HCT116 (cell line): ENCODE measurements around the gene OVOL2. TPM values are rescaled to one million over a fixed set of nuclear protein-coding genes. Genes with fewer than 3 reads are reported as not detected.

Source experiments
- ATAC-seq: fragments of 200-7000 bp; cut with Tn5 transposase; 2 replicates; pipeline ENCODE4 v1.9.1; 2020; ENCODE audit warnings: mild to moderate bottlenecking, moderate library complexity
- BruUV-seq: library from RNA; stranded (reverse); fragments of 400-500 nt; replicated peaks from 2 replicates; lab custom pipeline; 2021; lab: Mats Ljungman, UMichigan
- CTCF ChIA-PET: fragments of 300-600 bp; sonication (Branson Sonifier 250); formaldehyde crosslinking; loops from one replicate; lab custom pipeline; 2021; ENCODE audit warnings: antibody characterized with exemption; lab: Charles Lee
- POLR2A ChIA-PET: fragments of 300-600, 350-600 bp; sonication (Branson Sonifier 250); formaldehyde crosslinking; loops from one replicate; lab custom pipeline; 2021; ENCODE audit warnings: antibody characterized with exemption; lab: Charles Lee
- RAD21 ChIA-PET, 2 experiments: fragments of 300-600 bp; sonication (Branson Sonifier 250); formaldehyde crosslinking; loops; one replicate each; lab custom pipeline; 2023; ENCODE audit warnings: low total read pairs in 2 of 2; ENCODE audit not compliant: uncharacterized antibody in 2 of 2, unreplicated experiment in 2 of 2, low non-redundant PET in 1 of 2; lab: Charles Lee
- DNase-seq: peaks from one replicate; pipeline ENCODE4 v3.0.0-alpha.2; 2010; ENCODE audit warnings: low read depth, low spot score
- H2AFZ ChIP-seq: fragments of 200-600 bp; shearing (Covaris generic), sonication (generic); 2 replicates; pipeline ENCODE4 v1.6.1; 2017; ENCODE audit warnings: low read depth, mixed run types, mixed read lengths, antibody characterized with exemption, low read length; ENCODE audit not compliant: poor library complexity, severe bottlenecking
- H3K27ac ChIP-seq: 2 replicates; pipeline ENCODE4 v1.5.1; 2012; ENCODE audit warnings: low read depth, low read length
- H3K27me3 ChIP-seq: fragments of 200-600 bp; sonication (generic); 2 replicates; pipeline ENCODE4 v1.6.1; 2016; ENCODE audit warnings: mixed run types, low read length, mixed read lengths; ENCODE audit not compliant: insufficient read depth
- H3K36me3 ChIP-seq, 2 experiments: fragments of 200-500 bp in 1 of 2; fragments of 200-600 bp in 1 of 2; sonication (Bioruptor generic) in 1 of 2; sonication (generic) in 1 of 2; 2 replicates each; pipeline versions ENCODE4 v1.5.1 to v1.6.1; 2014 to 2016; ENCODE audit warnings: low read length in 2 of 2, inconsistent platforms in 1 of 2, mixed read lengths in 1 of 2, mixed run types in 1 of 2; ENCODE audit not compliant: insufficient read depth in 2 of 2, control insufficient read depth in 1 of 2
- H3K4me1 ChIP-seq, 2 experiments: fragments of 200-600 bp in 1 of 2; sonication (generic) in 1 of 2; 2 replicates each; pipeline versions ENCODE4 v1.5.1 to v1.6.1; 2012 to 2017; ENCODE audit warnings: low read length in 2 of 2, inconsistent platforms in 1 of 2, mild to moderate bottlenecking in 1 of 2, mixed read lengths in 1 of 2, mixed run types in 1 of 2, moderate library complexity in 1 of 2; ENCODE audit not compliant: insufficient read depth in 2 of 2, control insufficient read depth in 1 of 2
- H3K4me2 ChIP-seq: fragments of 200-600 bp; sonication (generic); 2 replicates; pipeline ENCODE4 v1.6.1; 2017; ENCODE audit warnings: mixed run types, low read length, mixed read lengths
- H3K4me3 ChIP-seq, 2 experiments: fragments of 200-600 bp in 1 of 2; sonication (generic) in 1 of 2; replicated peaks in 1 of 2; 2 replicates each; pipeline ENCODE4 v1.5.1; 2011 to 2016; ENCODE audit warnings: low read length in 2 of 2, control low read depth in 1 of 2, low read depth in 1 of 2, mild to moderate bottlenecking in 1 of 2, mixed read lengths in 1 of 2, mixed run types in 1 of 2
- H3K79me2 ChIP-seq: fragments of 200-600 bp; sonication (generic); 2 replicates; pipeline ENCODE4 v1.6.1; 2017; ENCODE audit warnings: mild to moderate bottlenecking, mixed run types, low read length, moderate library complexity, mixed read lengths; ENCODE audit not compliant: insufficient read depth
- H3K9ac ChIP-seq: fragments of 200-600 bp; sonication (generic); 2 replicates; pipeline ENCODE4 v1.6.1; 2016; ENCODE audit warnings: low read length, mixed read lengths
- H3K9me2 ChIP-seq: fragments of 200-600 bp; sonication (generic), shearing (Covaris generic); 2 replicates; pipeline ENCODE4 v1.6.1; 2017; ENCODE audit warnings: mixed run types, mild to moderate bottlenecking, moderate library complexity; ENCODE audit not compliant: insufficient read depth
- H3K9me3 ChIP-seq, 2 experiments: fragments of 200-500 bp in 1 of 2; fragments of 200-600 bp in 1 of 2; sonication (Bioruptor generic) in 1 of 2; sonication (generic) in 1 of 2; 2 replicates each; pipeline ENCODE4 v1.6.1; 2014 to 2017; ENCODE audit warnings: low read length in 2 of 2, mixed read lengths in 2 of 2, inconsistent platforms in 1 of 2, low read depth in 1 of 2, mild to moderate bottlenecking in 1 of 2, mixed run types in 1 of 2, moderate library complexity in 1 of 2; ENCODE audit not compliant: control insufficient read depth in 1 of 2, insufficient read depth in 1 of 2
- H4K20me1 ChIP-seq: fragments of 200-600 bp; sonication (generic), shearing (Covaris generic); 2 replicates; pipeline ENCODE4 v1.6.1; 2017; ENCODE audit warnings: mixed run types, mild to moderate bottlenecking, moderate library complexity; ENCODE audit not compliant: insufficient read depth
- CEBPB ChIP-seq: IDR thresholded peaks from 2 replicates; pipeline ENCODE4 v1.6.1; 2012; ENCODE audit warnings: low read depth
- ELF1 ChIP-seq: IDR thresholded peaks from 2 replicates; pipeline ENCODE4 v1.6.1; 2012; ENCODE audit warnings: low read depth, borderline replicate concordance
- EZH2 ChIP-seq: fragments of 200-600 bp; sonication (generic); IDR thresholded peaks from 2 replicates; pipeline ENCODE4 v1.6.1; 2017; ENCODE audit warnings: antibody characterized with exemption, mixed run types
- FOSL1 ChIP-seq: IDR thresholded peaks from 2 replicates; pipeline ENCODE4 v1.6.1; 2012; ENCODE audit warnings: low read depth
- SIN3A ChIP-seq: IDR thresholded peaks from 2 replicates; pipeline ENCODE4 v1.6.1; 2012; ENCODE audit warnings: low read depth
- SP1 ChIP-seq: IDR thresholded peaks from 2 replicates; pipeline ENCODE4 v1.6.1; 2012; ENCODE audit warnings: low read depth
- SRF ChIP-seq: IDR thresholded peaks from 2 replicates; pipeline ENCODE4 v1.6.1; 2012; ENCODE audit warnings: low read depth
- YY1 ChIP-seq: IDR thresholded peaks from 2 replicates; pipeline ENCODE4 v1.6.1; 2011; ENCODE audit warnings: low read length, low read depth, moderate library complexity, mild to moderate bottlenecking; ENCODE audit not compliant: insufficient replicate concordance; ENCODE audit errors: extremely low read depth
- ZFX ChIP-seq: fragments of 450-650 bp; IDR thresholded peaks from 2 replicates; pipeline ENCODE4 v1.6.1; 2017
- intact Hi-C: fragments of 100-400 bp; cut with micrococcal nuclease; formaldehyde crosslinking; loops from 2 replicates; pipeline ENCODE4 v1.10.0; 2022
- total RNA-seq: library from RNA; stranded (reverse); gene quantifications from one replicate; pipeline ENCODE4 v1.2.1, GENCODE V29; 2021; ENCODE audit not compliant: unreplicated experiment
- TF ChIP-seq, protein P1 (sequence below), 3 experiments: fragments of 200-600 bp in 1 of 3; sonication (generic) in 1 of 3; IDR thresholded peaks in 2 of 3; conservative IDR thresholded peaks in 1 of 3; 2 replicates each; pipeline ENCODE4 v1.5.1; 2012 to 2017; ENCODE audit warnings: low read depth in 2 of 3, low read length in 2 of 3, antibody characterized with exemption in 1 of 3, borderline replicate concordance in 1 of 3, control low read depth in 1 of 3, mild to moderate bottlenecking in 1 of 3, mixed read lengths in 1 of 3, mixed run types in 1 of 3, moderate library complexity in 1 of 3; ENCODE audit not compliant: insufficient read depth in 1 of 3
- TF ChIP-seq, protein P2 (sequence below): IDR thresholded peaks from 2 replicates; pipeline ENCODE4 v1.6.1; 2012; ENCODE audit warnings: low read depth
- TF ChIP-seq, protein P3 (sequence below): IDR thresholded peaks from 2 replicates; pipeline ENCODE4 v1.6.1; 2011; ENCODE audit warnings: mild to moderate bottlenecking, low read length, moderate library complexity; ENCODE audit not compliant: insufficient replicate concordance; ENCODE audit errors: extremely low read depth
- TF ChIP-seq, protein P4 (sequence below): IDR thresholded peaks from 2 replicates; pipeline ENCODE4 v1.6.1; 2012

Gene OVOL2
- total RNA-seq, 1 experiment from 2014 or later = 0.86 TPM

DNA sequence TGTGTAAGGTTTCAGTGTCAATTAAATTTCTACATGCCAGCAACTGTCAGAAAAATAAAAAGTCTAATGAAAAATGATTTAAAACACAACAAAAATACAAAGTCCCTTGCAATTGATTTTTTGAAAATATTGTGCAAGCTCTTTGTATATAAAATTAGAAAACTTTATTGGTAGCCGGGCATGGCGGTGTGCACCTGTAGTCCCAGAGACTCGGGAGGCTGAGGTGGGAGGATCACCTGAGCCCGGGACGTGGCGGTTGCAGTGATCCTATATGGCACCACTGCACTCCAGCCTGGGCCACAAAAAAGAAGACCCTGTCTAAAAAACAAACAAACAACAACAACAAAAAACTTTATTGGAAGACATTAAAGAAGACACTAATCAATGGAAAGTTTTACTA is 6.0 kb upstream of the OVOL2 start:
- H3K27ac ChIP-seq = no peak overlapping the region
- no TSS peak for BruUV-seq
- no peak overlapping the region for H3K4me3 ChIP-seq
- no peak overlapping the region for H3K4me2 ChIP-seq
- no peaks in the 10 kb centered on the region for H3K9me2 ChIP-seq
- DNase-seq (no peak), ATAC-seq (no peak)
- no peak overlapping the region for H3K9ac ChIP-seq
- no peaks in the 10 kb centered on the region for H3K9me3 ChIP-seq
- ChIA-PET RAD21 (no interaction called here), POLR2A (no interaction called here), CTCF (no interaction called here)
- no peak overlapping the region for H2AFZ ChIP-seq
- intact Hi-C loops = loop anchor here (10.0 kb wide), 1 partner anchor 51 kb away; no protein-coding TSS in a partner anchor
- H3K36me3 ChIP-seq = no peaks in the 10 kb centered on the region
- H3K27me3 ChIP-seq = 0 out of 2 replicates have a peak, but pooled peaks cover 10% of the 10 kb centered on the region
- TF ChIP-seq SP1 = no peak
- TF ChIP-seq, protein P1, sequence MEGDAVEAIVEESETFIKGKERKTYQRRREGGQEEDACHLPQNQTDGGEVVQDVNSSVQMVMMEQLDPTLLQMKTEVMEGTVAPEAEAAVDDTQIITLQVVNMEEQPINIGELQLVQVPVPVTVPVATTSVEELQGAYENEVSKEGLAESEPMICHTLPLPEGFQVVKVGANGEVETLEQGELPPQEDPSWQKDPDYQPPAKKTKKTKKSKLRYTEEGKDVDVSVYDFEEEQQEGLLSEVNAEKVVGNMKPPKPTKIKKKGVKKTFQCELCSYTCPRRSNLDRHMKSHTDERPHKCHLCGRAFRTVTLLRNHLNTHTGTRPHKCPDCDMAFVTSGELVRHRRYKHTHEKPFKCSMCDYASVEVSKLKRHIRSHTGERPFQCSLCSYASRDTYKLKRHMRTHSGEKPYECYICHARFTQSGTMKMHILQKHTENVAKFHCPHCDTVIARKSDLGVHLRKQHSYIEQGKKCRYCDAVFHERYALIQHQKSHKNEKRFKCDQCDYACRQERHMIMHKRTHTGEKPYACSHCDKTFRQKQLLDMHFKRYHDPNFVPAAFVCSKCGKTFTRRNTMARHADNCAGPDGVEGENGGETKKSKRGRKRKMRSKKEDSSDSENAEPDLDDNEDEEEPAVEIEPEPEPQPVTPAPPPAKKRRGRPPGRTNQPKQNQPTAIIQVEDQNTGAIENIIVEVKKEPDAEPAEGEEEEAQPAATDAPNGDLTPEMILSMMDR (IDR thresholded peaks at IDR 0.05 in 2 of 3, conservative IDR thresholded peaks at IDR 0.05 in 1 of 3; ENCODE audit: borderline replicate concordance in 1 of 3, insufficient read depth in 1 of 3, low read depth in 2 of 3, low read length in 2 of 3) = no peak
- TF ChIP-seq ELF1 = no peak
- TF ChIP-seq SRF = no peak
- TF ChIP-seq, protein P2, sequence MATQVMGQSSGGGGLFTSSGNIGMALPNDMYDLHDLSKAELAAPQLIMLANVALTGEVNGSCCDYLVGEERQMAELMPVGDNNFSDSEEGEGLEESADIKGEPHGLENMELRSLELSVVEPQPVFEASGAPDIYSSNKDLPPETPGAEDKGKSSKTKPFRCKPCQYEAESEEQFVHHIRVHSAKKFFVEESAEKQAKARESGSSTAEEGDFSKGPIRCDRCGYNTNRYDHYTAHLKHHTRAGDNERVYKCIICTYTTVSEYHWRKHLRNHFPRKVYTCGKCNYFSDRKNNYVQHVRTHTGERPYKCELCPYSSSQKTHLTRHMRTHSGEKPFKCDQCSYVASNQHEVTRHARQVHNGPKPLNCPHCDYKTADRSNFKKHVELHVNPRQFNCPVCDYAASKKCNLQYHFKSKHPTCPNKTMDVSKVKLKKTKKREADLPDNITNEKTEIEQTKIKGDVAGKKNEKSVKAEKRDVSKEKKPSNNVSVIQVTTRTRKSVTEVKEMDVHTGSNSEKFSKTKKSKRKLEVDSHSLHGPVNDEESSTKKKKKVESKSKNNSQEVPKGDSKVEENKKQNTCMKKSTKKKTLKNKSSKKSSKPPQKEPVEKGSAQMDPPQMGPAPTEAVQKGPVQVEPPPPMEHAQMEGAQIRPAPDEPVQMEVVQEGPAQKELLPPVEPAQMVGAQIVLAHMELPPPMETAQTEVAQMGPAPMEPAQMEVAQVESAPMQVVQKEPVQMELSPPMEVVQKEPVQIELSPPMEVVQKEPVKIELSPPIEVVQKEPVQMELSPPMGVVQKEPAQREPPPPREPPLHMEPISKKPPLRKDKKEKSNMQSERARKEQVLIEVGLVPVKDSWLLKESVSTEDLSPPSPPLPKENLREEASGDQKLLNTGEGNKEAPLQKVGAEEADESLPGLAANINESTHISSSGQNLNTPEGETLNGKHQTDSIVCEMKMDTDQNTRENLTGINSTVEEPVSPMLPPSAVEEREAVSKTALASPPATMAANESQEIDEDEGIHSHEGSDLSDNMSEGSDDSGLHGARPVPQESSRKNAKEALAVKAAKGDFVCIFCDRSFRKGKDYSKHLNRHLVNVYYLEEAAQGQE = no peak
- TF ChIP-seq CEBPB = no peak
- no peak for TF ChIP-seq ZFX
- TF ChIP-seq YY1 = no peak
- no peak for TF ChIP-seq FOSL1
- TF ChIP-seq SIN3A = no peak
- TF ChIP-seq, protein P3, sequence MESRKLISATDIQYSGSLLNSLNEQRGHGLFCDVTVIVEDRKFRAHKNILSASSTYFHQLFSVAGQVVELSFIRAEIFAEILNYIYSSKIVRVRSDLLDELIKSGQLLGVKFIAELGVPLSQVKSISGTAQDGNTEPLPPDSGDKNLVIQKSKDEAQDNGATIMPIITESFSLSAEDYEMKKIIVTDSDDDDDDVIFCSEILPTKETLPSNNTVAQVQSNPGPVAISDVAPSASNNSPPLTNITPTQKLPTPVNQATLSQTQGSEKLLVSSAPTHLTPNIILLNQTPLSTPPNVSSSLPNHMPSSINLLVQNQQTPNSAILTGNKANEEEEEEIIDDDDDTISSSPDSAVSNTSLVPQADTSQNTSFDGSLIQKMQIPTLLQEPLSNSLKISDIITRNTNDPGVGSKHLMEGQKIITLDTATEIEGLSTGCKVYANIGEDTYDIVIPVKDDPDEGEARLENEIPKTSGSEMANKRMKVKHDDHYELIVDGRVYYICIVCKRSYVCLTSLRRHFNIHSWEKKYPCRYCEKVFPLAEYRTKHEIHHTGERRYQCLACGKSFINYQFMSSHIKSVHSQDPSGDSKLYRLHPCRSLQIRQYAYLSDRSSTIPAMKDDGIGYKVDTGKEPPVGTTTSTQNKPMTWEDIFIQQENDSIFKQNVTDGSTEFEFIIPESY = no peak
- no peak for TF ChIP-seq EZH2
- TF ChIP-seq, protein P4, sequence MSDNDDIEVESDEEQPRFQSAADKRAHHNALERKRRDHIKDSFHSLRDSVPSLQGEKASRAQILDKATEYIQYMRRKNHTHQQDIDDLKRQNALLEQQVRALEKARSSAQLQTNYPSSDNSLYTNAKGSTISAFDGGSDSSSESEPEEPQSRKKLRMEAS = no peak
- H3K4me1 ChIP-seq = peaks cover 7 to 9% of the 10 kb centered on the region in 2 experiments
- no peaks in the 10 kb centered on the region for H4K20me1 ChIP-seq
- no peaks in the 10 kb centered on the region for H3K79me2 ChIP-seq
